Muscle of back (tissue), 11 donors: Measurements from ENCODE around the gene SMYD3. TPM values are rescaled to one million over a fixed set of nuclear protein-coding genes. Genes with fewer than 3 reads are reported as not detected.
A peak's percentile ranks its signal among the peaks of the same experiment; 100 is the strongest.

Experiments
- DNase-seq, 3 donors: peaks; one replicate each; pipeline versions ENCODE4 v3.0.0 to v3.0.0-alpha.2; 2013
- polyA plus RNA-seq, 10 donors: library from polyadenylated mRNA; unstranded; fragments of 120-200 nt; gene quantifications; one replicate each; pipeline ENCODE4 v1.2.1, GENCODE V29; 2013; ENCODE audit not compliant: insufficient read length in 10 of 10

SMYD3 gene
- polyA plus RNA-seq, 10 donors: 7.0 to 11.3 (median 9.9) TPM

- DNase-seq: peak in 1 of 3 donors; percentile 49
Observed at GRCh38 chr1:246280551-246280950, 226.5 kb downstream of the SMYD3 start.

DNA sequence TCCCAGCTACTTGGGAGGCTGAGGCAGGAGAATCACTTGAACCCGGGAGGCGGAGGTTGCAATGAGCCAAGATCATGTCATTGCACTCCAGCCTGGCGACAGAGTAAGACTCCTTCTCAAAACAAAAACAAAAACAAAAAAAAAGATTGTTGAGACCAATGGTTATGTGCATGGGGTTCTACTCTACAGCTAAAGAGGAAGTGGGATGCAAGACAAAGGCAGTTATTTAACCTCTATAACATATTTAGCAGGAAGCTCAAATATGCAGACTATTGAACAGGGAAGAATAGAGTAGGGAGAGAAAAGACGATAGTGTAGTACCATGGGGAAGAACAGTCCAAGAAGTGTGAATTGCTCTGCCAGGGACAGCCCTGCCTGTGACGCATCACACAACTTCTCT lies 227.7 kb downstream of the SMYD3 start:
- DNase-seq: no peak

DNA sequence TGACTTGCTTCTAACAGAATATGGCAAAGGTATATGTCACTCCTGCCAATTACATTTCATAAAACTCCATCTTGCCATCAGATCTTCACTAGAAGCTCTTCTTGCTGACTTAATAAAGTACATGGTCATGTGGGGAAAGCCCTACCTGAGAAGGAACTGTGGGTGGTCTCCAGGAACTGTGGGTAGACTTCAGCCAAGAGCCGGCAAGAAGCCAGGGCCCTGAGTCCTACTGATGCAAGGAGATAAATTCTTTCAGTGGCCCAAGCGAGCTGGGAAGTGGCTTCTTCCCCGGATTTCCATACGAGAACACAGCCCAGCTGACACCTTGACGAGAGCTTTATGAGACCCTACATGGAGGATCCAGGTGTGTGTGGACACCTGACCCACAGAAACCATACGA lies 228.7 kb downstream of the SMYD3 start:
- no peak for DNase-seq

DNA sequence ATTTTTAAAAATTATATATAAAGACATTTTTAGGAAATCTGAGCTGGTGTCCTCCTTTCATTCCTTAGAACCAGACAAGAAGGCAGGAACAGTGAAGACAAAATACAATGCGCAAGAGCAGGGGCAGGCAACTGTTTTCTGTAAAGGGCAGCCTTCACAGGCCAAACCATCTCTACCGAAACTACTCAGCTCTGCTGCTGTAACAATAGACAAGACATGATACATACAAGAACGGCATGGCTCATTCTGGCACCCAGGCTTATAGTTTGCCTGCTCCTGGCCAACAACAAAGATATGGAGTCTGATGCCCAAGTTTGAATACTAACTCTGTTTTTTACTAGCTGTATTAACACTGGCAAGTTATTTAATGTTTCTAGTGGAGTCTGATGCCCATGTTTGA lies 232.0 kb downstream of the SMYD3 start:
- DNase-seq: no peak

- peak in 2 of 3 donors; percentile 22 to 43 for DNase-seq
Observed at GRCh38 chr1:246274186-246274585, 232.9 kb downstream of the SMYD3 start.

GRCh38 chr1:246271516-246271915 lies 235.6 kb downstream of the SMYD3 start:
- no peak for DNase-seq

DNA sequence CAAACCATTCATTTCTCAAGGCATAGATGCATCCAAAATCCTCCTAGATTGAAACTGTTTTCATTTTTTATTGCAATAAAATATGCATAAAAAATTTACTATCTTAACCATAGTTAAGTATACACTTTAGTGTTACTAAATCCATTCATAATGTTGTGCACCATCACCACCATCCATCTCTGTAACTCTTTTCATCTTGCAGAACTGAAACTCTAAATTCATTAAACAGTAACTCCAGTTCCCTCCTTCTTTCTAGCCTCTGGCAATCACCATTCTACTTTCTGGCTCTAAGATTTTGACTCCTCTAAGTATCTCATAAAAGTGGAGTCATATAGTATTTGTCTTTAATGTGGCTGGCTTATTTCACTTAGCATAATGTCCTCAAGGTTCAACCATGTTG lies 236.8 kb downstream of the SMYD3 start:
- DNase-seq: no peak

DNA sequence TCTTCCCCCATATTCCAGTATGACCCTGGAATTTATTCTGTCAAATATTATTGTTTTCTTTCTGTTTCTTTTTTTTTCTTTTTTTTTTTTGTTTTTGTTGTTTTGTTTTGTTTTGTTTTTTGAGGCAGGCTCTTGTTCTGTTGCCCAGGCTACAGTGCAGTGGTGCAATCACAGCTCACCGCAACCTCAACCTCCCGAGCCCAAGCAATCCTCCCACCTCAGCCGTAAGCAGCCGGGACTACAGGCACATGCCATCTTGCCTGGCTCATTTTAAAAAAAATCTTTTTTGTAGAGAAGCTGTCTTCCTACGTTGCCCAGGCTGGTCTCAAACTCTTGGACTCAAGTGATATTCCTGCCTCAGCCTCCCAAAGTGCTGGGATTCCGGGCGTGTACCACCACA lies 237.6 kb downstream of the SMYD3 start:
- no peak for DNase-seq

DNA sequence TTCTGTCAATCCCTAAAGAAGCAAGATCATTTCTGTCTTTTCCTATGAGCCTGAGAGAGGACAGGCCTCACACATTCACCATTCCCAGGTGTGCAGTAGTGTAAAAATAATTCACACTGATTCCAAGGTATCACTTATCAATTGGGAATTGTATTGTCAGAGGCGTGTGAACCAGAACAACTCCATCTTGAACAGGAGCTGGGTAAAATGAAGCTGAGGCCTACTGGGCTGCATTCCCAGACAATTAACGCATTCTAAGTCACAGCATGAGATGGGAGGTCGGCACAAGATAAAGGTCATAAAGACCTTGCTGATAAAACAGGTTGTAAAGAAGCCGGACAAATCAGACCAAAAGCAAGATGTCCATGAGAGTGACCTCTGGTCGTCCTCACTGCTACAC lies 239.2 kb downstream of the SMYD3 start:
- DNase-seq: no peak

- no peak for DNase-seq
Observed at GRCh38 chr1:246267426-246267825, 239.7 kb downstream of the SMYD3 start.

- no peak for DNase-seq
Observed at GRCh38 chr1:246265481-246265880, 241.6 kb downstream of the SMYD3 start.

DNA sequence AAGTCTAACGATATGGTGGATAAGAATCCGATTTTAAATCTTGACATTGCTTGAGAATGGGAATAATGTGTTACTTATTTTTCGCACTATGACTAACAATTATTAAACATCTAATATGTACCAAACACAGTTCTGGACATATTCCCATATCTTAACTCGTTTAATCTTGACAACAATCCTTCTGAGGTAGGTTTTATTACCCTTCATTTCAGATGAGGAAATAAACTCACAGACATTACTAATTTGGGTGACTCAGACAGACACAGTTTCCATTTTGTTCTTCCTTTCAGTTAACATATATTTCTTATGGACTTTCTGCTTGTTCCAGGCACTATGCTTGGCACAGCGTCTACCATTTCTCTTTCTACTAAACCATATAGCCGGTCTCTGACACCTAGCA lies 244.8 kb downstream of the SMYD3 start:
- no peak for DNase-seq

DNA sequence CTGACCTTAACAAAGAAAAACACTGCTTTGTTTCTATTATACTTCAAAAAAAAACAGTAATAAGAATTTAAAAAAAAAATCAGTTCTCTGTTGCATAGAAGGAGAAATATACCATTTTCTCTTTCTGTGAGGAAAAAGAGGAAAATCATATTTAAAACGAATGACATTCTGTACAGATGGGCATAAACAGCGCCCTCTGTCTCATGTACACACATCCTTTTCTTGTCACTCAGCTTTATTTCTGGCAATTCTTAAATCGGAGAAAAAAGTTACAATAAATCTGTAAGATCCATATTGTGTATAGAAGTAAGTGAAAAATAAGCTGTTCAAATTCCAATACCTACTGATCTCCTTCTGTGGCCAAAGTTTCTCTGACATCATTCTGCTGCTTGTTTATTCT lies 245.4 kb downstream of the SMYD3 start:
- no peak for DNase-seq

DNA sequence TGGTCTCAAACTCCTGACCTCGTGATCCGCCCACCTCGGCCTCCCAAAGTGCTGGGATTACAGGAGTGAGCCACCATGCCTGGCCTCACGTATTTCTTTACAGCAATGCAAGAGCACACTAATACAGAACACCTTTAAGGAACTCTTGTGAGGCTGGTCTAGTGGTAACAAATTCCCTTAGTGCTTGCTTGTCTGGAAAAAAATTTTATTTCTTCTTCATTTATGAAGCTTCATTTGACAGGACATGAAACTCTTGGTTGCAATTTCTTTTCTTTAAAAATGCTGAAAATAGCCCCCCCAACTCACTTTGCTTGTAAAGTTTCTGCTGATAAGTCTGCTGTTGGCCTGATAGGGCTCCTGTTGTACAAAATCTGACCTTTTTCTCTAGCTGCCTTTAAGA lies 248.8 kb downstream of the SMYD3 start:
- DNase-seq: no peak

DNA sequence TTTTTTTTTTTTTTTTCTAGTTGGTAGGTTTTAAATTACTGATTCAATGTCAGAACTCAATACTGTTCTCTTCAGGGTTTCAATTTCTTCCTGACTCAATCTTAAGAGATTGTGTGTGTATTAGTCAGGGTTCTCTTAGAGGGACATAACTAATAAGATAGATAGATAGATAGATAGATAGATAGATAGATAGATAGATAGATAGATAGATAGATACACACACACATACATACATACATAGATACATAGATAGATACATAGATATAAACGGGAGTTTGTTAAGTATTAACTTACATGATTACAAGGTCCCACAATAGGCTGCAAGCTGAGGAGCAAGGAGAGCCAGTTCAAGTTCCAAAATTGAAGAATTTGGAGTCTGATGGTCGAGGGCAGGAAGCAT lies 251.3 kb downstream of the SMYD3 start:
- no peak for DNase-seq

DNA sequence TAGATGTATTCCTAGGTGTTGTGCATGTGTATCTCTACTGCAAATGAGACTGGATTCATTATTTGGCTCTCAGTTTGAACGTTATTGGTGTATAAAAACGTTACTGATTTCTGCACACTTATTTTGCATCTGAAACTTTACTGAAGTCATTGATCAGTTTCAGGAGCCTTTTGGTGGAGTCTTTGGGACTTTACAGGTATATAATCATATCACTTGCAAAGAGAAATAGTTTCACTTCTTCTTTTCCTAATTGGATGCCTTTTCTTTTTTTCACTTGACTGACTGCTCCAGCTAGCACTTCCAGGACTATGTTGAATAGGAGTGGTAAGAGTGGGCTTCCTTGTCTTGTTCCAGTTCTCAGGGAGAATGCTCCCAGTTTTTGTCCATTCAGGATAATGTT lies 252.2 kb downstream of the SMYD3 start:
- DNase-seq: no peak

DNA sequence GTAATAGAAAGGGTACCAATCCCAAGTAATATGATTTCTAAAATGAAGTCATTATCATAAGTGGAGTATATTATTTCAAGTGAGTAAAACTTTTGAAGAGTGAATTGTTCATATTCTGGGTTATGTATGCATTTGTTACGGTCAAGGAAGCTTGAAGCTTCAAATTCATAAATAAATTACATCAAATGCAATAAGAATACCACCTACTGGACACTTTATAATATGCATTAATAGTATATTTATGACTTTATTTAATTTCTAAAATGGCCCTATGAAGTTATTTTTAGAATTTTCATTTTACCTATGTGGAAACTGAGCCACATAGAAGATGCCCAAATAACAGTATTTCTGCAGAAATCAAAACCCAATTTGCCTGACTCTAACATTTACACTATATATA lies 260.6 kb downstream of the SMYD3 start:
- no peak for DNase-seq

GRCh38 chr1:246245541-246245940 lies 261.5 kb downstream of the SMYD3 start:
- no peak for DNase-seq

DNA sequence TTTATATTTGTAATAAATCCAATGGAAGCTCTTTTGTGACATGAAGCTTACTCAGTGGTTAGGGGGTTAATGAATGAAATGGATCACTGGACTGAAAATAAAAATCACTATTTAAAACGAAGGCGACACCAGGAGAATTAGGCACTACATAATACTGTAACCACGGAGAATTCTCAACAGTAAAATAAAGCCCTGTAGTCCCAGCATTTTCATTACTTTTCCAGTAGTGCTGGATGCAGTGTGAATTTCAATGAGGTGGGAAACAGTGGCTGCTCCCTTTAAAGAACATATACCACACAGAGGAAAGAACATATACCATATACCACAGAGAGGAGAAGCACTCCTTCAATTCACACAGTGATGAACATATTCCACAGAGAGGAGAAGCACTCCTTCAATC lies 275.0 kb downstream of the SMYD3 start:
- DNase-seq: no peak

DNA sequence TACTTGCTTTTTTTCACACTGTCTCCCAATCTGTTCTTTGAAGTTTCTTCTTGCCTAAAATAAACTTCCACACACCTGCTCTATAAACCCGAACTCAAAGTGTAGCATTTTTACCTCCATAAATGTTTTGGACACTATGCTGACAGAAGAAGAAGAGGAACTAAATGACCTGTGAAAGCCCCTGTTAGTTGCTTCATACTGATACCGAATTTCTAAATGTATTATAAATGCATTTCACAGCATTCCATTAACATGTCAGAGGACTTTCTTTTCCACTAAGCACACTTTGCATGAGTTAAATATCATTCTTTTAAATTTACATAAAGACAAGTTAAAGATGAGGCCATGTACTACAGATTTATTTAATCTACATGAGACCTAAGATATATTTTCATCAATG lies 281.0 kb downstream of the SMYD3 start:
- DNase-seq: no peak

DNA sequence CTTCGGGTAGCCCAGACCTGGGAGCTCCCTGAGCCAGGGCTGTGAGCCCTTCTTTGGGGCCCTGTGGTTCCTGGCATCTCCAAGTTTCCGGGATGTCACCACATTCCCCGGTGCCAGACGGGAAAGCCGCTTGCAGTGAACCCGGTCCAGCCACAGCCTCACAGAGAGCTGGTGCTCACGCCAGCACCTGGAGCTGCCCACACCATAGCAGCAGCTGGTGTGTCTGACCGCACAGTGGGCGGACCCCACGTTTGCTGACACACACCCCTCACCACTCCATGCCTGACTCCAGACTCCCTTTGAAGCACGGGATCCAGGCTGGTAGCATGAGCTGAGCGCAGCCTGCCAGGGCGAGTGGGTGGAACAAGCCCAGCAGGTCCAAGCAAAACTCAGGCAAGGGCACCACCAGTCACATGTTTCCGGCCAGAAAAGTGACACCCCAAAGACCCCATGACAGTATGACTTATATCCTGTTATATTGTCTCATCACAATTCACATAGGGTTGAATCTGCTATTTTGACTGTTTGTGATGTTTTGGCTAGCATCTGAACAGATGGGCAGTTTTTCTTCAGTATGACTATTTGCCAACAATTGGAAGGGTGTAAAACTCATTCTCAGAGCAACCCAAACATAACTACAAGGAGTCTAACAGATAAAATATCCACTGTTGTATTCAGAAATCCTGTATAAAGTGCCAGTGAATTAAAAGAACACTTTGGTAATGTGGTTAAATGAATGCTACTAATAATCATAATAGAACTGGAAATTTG lies 285.4 kb downstream of the SMYD3 start:
- no peak for DNase-seq

- DNase-seq: no peak
Observed at GRCh38 chr1:246220495-246221065, 286.5 kb downstream of the SMYD3 start.

DNA sequence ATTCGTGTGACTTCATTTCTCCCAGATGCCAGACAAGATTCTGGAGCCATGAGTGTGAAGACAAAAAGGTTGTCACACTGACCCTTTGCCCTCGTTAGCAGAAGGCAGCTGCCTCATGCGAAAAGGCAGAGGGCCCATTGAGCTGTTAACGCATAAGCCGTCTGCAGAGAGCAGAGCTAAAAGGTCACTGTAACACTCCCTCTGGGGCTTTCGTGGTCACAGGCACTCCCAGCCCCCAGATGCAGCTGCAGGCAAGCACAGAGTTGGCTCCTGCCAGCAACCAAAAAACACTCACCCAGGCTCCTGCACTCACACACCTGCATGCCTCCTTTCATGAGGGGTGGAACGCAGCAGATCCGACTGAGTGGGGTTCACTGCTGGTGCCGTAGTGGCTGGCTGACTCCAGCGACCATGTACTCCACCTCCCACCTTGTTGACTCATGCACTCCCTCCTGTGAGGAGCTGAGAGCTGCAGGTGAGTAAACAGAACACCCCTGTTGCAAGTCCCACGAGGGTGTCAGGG lies 287.5 kb downstream of the SMYD3 start:
- peak in 1 of 3 donors; percentile 18 for DNase-seq

DNA sequence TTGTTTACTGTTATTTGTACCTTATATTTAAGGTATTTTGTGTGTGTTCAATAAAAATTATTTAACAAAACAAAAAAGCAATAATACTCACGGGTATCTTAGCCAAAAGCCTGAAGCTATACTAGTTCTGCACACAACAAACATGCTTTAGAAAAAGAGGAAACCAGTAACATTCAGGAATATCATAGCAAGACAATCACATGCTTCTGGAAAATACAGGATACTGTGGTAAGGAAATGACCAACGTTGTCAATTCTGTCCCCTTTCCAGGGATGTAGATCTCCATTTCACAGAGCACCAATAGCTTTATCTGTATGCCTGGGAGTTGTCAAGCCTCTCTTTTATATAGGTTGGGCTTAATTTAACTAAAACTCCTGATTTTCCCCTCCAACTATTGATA lies 288.4 kb downstream of the SMYD3 start:
- DNase-seq: no peak
